GM19239 (cell line): ENCODE results near the gene HSPA12B.
"Not testable (repeated sequence)": the region's sequence is repeated elsewhere in the genome, so short reads cannot be mapped to it uniquely, and the experiment has no call there.

Experiments used
- DNase-seq: peaks from one replicate; pipeline ENCODE4 v3.0.0; 2011; ENCODE audit warnings: low spot score; ENCODE audit not compliant: insufficient read length
- FAIRE-seq: peaks from 2 replicates; lab custom pipeline; 2011; peaks lifted over from hg19 to GRCh38; lab: Jason Lieb, UNC

HSPA12B gene

DNA sequence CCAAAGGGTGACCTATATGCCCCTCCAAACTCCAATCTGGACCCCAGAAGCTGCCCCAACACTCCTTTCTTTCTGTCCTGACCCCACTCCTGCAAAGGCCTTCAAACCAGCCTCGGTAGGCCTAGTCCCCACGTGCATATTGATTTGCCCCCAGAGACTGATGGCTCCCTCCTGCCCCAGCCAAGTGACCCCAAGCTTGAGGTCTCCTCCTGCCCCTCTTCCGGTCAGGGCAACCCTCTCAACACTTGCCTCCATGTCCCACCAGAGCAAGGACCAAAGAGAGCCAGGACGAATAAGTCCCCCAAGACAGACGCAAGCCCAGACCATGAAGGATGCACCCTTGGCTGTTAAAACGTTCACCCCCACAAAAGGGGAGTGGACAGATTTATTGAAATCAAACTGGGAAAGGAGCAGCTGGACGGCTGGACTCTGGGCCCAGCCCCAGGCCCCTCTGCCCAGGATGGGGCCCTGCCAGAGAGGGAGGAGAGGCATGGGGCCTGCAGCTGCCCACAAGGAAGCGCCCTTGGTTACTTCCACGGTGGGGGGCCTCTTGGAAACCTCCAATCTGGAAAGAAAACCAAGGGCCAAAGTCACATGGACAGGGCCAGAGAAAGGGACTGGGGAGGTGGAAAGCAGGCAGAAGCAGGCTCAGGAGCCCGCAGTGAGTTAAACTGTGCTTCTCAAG is 51.2 kb downstream of the HSPA12B start:
- FAIRE-seq = no peak

DNA sequence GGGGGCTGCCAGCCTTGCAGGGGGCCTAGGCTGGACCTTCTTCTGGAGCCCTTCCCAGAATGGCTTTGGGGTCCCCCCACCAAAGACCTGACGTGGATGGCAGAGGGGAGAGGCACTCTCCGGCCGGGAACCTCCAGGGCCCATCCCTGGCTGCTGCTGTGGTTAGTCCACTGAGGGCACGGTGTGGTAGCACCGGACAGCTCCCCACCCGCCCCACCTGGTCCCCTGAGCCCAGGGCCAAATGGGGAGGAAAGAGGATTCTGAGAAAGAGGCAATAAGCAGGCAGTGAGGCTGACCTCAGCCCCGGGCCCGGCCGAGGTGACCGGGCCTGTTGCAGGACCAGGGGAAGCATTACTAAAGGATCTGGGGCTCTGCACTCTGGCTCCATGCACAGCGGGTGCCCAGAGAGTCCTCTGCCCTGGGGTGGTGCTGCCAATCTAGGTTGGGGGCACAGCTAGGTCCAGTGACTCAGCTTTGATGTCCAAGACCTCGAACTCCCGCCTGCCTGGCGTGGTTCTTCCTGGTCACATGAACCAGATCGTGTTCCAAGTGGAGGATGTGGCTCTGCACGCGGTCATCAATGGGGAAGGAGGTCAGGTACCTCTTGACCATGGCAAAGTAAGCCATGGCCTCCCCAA is 51.9 kb downstream of the HSPA12B start:
- FAIRE-seq (no peak), DNase-seq (no peak)

More for the DNA sequence above, 51.2 kb downstream of the HSPA12B start:
- DNase-seq = no peak

DNA sequence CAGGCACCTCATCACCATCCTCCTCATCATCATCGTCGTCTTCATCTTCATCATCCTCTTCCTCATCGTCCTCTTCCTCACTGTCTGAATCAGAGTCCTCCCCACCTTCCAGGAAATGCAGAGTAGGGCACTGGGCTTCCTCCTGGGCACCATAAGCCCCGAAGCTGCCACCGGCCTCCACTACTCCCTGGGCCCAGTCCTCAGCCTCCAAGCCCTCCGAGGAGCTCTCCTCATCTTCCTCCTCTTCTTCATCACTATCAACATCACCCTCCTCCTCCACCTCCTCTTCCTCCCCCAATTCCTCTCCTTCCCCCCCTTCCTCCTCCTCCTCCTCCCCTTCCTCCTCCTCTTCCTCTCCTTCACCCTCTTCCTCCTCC is 52.4 kb downstream of the HSPA12B start:
- no peak for DNase-seq
- FAIRE-seq = no peak

DNA sequence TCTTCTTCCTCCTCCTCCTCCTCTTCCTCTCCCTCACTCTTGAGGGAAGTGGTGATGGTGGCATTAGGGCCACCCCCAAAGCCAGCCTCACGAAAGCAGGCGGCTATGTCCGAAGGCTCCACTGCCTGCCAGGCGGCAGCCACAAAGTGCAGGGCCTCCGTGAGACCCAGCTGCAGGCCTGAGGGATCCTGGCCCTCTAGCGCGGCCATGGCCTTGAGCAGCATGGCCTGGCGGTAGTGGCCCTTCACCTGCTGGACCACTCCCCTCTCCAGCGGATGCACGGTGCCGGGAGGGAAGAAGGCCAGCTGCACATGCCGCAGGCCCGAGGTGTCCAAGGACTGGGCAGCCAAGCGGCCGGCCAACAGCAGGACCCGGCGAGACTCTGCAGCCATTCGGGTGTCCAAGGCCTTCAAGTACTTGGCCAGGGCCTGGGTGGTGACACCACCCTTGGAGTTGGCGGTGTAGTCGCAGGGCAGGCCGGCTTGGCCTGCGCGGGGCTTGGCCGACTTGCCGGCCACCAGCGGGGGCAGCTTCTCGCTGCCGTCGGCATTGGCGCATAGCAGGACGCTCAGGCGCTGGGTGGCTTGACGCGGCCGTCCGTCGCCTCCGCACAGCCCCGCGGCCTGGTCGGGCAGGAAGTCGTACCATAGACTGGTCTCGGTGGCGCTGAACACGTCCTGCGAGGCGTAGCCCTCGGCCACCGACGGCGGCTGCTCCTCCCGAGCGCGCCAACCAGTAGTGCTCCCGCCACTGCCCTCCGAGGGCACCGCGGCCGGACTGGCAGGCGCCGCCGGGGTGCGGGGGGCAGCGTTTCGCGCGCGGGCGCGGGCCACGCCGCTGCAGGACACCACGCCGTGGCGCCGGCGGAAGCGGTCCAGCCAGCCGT is 53.0 kb downstream of the HSPA12B start:
- DNase-seq (no peak), FAIRE-seq (no peak)

DNA sequence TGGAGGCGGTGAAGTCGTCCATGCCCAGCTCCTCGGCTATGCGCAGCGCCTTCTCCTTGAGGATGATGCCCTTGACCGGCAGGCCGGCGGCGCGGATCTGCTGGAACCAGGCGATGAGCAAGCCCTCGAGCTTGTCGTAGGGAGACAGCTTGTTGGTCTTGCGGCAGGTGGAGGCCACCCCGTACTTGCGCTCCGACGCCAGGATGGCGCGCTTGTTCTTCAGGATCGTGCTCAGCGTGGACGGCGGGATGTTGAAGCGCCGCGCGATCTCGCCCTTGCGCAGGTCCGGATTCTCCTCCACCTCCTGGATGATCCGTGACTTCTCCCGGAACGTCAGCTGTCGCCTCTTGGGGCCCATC is 53.6 kb downstream of the HSPA12B start:
- FAIRE-seq = peak; percentile 80
- DNase-seq = peak; percentile 78

DNA sequence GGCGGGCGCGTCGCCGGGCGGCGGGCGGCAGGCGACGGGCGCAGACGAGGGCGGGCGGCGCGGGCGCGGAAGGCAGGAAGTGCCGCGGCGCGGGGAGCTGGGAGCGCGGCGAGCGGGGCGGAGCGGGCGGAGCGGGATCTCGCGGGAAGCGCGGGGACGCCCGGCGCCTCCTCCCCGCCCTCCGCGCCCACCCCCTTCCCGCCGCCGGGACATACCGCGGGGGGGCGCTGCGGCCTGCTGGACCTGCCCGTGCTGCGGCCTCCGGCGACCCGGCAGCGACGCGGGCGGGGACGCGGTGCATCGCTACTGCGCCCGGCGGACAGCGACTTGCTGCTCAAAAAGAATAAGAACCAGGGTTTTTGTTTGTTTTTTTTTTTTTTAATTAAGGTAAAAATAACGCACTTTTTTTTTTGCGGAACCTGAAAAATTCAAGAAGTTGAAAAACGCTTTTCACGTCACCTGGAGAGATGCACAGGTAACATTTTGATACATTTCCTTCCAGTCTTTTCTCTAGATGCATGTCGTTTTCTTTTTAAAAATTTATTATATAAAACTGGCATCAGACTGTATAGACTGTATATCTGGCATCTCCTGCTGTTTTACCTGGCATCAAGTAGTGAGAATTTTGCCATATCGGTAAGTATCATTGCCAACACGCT is 54.3 kb downstream of the HSPA12B start, which contains the start of gene CENPB:
CENPB (minus strand) TSS at position 76 of the 659 bp plus-strand sequence. CDS start 257 bp downstream, outside the sequence.
- DNase-seq (peak; percentile 99), FAIRE-seq (peak; percentile 70)

DNA sequence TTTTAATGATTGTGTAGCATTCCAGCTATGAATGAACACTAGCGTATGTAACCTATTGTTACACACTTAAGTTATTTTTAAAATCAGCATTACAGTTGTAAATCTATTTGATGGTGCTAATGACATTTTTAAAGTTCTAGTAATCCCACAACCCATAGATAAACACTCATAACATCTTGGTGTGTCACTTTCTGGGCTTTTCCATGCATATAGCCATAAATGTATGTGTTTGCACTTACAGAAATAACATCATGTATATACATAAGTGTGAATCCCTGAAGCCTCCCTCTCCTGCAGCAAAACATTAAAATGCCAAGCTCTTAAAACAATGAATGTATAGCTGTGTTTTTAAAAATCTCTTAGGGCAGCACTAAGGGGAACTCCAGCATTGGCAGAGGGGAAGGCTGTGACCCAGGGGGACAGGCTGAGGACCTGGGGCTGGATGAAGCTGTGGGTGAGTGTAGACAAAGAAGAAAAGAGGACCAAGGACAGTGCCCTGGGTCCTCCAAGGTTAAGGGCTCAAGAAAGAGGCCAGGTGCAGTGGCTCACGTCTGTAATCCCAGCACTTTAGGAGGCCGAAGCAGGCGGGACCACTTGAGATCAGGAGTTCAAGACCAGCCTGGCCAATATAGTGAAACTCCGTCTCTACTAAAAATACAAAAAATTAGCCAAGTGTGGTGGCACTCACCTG is 55.0 kb downstream of the HSPA12B start:
- peak; percentile 14 for FAIRE-seq
- no peak for DNase-seq

DNA sequence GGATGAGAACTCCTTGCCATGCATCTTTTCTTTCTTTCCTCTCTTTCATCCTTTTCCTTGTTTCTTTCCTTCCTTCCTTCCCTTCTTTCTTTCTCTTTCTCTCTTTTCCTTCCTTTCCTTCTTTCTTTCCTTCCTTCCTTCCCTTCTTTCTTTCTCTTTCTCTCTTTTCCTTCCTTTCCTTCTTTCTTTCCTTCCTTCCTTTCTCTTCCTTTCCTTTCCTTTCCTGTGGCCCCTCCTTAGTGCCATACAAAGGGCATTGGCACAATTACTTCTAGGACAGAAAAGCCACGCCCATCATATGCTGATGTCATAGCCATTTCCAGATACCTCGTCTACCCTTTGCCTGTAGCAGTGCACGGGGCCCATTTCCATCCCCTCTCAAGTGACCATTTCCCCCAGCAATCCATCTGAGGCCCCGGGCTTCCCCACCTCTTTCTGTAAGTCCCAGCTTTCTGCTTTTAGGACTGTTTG is 56.2 kb downstream of the HSPA12B start:
- FAIRE-seq (no peak), DNase-seq (no peak)

DNA sequence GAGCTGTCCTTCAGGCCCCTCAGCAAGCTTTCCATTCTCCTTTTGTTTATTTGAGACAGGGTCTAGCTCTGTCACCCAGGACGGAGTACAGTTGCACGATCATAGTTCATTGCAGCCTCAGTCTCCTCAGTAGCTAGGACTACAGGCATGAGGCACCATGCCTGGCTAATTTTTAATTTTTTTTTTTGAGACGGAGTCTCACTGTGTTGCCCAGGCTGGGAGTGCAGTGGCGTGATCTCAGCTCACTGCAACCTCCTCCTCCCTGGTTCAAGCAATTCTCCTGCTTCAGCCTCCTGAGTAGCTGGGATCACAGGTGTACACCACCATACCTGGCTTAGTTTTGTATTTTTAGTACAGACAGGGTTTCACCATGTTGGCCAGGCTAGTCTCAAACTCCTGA is 56.7 kb downstream of the HSPA12B start:
- DNase-seq, FAIRE-seq: not testable (repeated sequence)

DNA sequence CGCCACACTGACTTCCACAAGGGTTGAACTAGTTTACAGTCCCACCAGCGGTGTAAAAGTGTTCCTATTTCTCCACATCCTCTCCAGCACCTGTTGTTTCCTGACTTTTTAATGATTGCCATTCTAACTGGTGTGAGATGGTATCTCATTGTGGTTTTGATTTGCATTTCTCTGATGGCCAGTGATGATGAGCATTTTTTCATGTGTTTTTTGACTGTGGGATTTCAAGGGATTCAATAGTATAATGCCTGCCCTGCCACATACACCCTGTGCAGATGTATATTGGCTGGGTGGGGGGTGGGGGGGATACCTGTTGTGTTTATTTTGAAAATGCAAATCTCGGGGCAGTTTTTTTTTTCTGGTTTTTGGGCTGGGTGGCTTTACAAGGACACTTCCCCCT is 61.7 kb downstream of the HSPA12B start:
- FAIRE-seq, DNase-seq: not testable (repeated sequence)

DNA sequence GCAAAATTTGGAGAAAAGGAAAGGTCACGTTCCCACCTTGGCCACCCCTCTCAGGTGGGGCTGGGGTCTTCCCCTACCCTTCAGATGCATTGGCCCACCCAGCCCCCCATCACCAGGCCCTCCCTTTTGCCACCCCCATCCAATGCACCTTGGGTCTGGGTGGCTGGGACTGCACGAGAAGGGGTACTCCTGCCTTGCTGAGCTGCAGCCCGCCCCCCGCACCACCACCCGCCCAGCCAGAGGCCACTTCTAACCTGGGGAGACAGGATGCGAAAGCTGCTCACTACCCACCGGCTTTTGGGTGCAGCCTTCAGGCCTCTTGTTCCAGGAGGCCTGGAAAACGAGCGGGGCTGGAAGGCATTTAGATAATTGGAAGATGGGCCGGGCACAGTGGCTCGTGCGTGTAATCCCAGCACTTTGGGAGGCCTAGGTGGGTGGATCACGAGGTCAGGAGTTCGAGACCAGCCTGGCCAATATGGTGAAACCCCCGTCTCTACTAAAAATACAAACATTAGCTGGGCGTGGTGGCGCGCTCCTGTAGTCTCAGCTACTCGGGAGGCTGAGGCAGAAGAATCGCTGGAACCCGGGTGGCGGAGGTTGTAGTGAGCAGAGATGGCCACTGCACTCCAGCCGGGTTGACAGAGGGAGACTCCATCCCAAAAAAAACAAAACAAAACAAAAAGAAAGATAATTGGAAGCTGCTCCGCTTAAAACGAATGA is 62.4 kb downstream of the HSPA12B start:
- DNase-seq (no peak), FAIRE-seq (no peak)

DNA sequence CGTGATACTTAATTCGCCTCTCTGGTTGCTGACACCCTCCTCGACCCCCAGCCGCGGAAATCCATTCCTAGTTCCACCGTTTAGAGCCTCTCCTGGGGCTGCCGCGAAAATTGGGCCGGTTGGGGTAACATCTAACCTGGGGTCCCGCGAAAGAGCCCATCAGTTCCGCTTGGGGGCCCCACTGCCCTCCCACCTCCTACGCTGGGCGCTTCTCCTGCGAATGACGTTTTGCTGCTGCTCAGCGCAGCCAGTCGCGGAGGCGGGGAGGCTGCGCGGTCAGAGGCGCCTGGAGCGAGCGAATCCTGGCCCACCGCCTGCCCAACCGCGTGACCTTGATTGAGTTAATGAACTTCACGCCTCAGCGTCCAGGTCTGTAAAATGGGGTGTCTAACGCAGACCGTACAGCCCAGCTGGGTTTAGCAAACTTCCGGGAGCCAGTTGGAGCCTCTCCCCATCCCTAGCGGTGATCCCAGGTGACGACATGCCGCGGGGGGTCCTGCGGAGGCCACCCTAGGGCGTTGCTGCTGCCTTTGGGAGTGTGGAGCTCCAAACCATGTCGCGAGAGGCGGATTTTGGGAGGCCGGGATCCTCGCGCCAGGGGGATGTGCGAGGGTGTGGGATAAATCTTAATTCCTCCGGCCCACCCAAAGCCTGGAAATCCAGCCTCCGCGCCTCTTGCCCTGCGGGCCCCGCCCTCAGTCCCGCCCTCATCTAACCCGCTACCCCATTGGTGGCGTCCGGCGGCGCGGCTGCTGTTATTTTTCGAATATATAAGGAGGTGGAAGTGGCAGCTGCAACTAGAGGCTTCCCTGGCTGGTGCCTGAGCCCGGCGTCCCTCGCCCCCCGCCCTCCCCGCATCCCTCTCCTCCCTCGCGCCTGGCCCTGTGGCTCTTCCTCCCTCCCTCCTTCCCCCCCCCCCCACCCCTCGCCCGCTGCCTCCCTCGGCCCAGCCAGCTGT is 63.3 kb downstream of the HSPA12B start, which contains the start of gene CDC25B:
CDC25B (plus strand) TSS at position 800 of the 958 bp plus-strand sequence. CDS start 222 bp downstream, outside the sequence.
- FAIRE-seq (peak; percentile 94), DNase-seq (peak; percentile 80)

DNA sequence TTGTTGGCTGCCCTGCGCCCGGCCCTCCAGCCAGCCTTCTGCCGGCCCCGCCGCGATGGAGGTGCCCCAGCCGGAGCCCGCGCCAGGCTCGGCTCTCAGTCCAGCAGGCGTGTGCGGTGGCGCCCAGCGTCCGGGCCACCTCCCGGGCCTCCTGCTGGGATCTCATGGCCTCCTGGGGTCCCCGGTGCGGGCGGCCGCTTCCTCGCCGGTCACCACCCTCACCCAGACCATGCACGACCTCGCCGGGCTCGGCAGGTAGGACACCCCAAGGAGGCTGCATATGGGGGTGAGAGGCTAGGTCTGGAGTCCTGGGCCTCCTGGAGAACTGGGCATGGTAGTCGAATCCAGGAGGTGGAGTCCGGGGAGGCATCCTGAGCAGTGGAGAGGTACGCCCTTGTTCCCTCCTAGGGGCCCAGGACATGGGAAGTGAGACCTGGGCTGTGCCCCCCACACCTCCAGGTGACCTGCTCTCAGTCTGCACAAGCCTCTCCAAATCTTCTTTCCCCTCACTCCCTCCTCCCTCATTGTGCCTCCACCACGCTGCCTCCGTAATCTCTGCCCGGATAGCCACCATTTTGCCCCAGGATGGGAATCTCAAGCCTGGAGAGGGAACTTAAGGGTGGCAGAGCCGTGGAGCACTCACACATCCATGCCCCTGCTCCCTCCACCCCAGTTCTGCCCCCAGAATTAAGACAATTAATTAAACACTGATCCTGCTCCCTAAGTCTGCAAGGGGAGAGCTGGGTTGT is 64.2 kb downstream of the HSPA12B start:
- FAIRE-seq = no peak
- no peak for DNase-seq

DNA sequence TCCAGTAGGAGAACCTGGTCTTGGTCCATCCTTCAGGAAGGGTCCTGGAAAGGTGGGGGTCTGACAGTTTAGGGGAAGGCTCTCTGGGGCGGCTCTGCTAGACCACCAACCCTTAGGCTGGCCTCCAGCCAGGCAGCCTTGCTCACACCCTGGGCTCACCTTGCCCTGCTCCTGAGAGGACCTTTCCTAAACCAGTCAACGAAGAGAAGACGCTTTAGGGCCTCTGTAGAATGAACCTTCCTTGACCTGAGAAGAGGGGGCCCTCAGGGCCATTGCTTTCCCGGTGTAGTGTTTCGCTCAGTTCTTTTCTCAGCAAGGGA is 64.7 kb downstream of the HSPA12B start:
- no peak for FAIRE-seq
- DNase-seq = no peak

DNA sequence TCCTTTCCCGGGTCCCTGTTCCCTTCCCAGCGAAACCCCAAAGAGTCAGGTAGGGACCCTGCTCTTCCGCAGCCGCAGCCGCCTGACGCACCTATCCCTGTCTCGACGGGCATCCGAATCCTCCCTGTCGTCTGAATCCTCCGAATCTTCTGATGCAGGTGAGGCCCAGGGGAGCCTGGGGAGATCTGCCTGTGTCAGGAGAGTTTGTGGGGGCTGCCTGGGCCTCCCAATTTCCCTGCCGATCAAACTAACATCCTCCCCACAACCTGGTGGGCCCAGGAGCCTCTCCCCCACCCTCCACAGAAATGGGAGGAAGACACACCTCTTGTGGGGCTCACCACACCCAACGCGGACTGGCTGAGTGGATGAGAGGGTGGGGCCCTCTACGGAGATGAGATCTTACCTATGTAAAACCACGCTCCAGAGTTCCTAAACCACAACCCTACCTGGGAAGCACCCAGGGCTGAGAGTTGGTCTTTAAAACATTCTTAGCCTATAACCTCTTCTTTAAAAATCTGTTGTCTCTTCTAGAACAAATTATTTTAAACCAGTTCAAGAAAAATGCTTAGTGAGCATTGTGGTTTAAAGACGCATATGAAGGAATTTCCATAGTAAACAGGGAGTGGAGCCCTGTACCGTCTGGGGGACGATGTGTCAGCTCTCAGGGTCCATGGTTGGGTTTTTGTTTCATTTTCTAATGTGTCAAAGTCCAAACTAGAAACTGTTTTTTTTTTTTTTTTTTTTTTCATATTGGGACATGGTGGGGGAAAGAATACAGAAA is 65.3 kb downstream of the HSPA12B start:
- DNase-seq (no peak), FAIRE-seq (peak; percentile 86)

DNA sequence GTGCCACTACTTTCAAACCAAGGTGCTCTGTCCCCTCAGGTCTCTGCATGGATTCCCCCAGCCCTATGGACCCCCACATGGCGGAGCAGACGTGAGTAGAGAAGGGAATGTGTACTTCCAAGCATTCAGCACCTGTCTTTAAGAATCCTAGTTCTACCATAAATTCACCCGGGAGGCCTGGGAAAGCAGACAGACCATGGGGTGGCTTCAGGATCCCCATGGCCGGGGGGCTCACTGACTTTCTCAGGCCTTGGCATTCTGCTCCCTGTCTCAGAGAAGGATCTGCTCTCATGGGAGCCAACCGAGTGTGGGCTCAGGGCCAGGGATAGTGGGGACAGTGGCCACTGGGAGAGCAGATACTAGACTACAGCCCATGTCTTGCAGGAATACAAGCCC is 65.9 kb downstream of the HSPA12B start:
- DNase-seq (no peak), FAIRE-seq (no peak)

DNA sequence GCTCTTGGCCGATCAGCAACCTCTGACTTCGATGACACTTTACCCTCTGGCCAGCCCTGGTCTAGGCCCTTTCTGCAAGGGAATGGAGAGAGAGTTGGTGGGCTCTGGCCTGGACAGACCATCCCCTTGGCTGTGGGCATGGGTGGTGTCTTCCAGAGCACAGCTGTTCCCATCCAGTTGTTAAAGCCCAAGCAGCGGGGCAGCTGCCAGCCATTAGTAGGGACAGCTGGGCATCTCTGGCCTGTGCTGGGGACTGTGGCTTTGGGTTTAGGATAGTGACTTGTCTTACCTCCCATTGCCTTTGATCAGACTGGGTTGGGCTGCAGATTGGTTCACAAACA is 66.4 kb downstream of the HSPA12B start:
- FAIRE-seq (peak; percentile 73), DNase-seq (no peak)
